ENCODE results near the gene KCNE1. TPM values are rescaled to one million over a fixed set of nuclear protein-coding genes. Genes with fewer than 3 reads are reported as not detected.

Gene KCNE1
- total RNA-seq, 1 experiment from 2014 or later: 0.14 TPM

DNA sequence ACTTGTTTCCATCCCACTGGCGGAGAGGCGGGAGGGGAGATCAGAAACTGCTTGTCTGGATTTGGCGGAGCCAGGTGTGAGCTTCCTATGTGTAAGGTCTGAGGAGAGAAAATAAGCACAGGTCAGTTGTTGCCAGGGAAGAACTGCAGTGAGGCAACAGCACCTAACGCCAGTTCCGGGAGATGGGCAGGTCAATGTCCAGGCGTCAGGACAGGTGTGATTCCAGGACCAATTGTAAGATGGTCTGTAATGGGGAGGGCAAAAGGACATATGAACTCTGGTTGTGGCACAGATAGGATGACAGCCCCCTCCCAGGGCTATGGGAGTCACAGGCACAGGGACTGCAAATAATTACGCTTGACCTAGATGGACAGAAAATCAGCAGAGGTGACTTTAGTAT is 9.6 kb upstream of the KCNE1 start:
- Mint-ChIP-seq H3K27me3 (ENCODE audit: insufficient read depth, unreplicated experiment) (no peaks in the 10 kb centered on the region), H3K4me1 (ENCODE audit: insufficient read depth, unreplicated experiment) (peaks cover 8% of the 10 kb centered on the region), H3K27ac (ENCODE audit: low read depth, unreplicated experiment) (no peak overlapping the region), H3K36me3 (ENCODE audit: insufficient read depth, unreplicated experiment) (peaks cover 16% of the 10 kb centered on the region), H3K4me3 (ENCODE audit: unreplicated experiment) (no peak overlapping the region), H3K9me3 (ENCODE audit: unreplicated experiment) (no peaks in the 10 kb centered on the region)
- CTCF ChIA-PET: interaction anchor here (1.3 kb wide), 1 partner anchor 14 kb away, joined by 3 read pairs; no protein-coding TSS in a partner anchor
- no TSS peak for BruUV-seq (replicated peaks)
- TF ChIP-seq, protein P1, sequence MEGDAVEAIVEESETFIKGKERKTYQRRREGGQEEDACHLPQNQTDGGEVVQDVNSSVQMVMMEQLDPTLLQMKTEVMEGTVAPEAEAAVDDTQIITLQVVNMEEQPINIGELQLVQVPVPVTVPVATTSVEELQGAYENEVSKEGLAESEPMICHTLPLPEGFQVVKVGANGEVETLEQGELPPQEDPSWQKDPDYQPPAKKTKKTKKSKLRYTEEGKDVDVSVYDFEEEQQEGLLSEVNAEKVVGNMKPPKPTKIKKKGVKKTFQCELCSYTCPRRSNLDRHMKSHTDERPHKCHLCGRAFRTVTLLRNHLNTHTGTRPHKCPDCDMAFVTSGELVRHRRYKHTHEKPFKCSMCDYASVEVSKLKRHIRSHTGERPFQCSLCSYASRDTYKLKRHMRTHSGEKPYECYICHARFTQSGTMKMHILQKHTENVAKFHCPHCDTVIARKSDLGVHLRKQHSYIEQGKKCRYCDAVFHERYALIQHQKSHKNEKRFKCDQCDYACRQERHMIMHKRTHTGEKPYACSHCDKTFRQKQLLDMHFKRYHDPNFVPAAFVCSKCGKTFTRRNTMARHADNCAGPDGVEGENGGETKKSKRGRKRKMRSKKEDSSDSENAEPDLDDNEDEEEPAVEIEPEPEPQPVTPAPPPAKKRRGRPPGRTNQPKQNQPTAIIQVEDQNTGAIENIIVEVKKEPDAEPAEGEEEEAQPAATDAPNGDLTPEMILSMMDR (IDR thresholded peaks at IDR 0.05; ENCODE audit: unreplicated experiment): no peak
- intact Hi-C loops (cut with micrococcal nuclease): no loop called here
- POLR2A ChIA-PET: no interaction called here
- no peak for DNase-seq (ENCODE audit: unreplicated experiment)

DNA sequence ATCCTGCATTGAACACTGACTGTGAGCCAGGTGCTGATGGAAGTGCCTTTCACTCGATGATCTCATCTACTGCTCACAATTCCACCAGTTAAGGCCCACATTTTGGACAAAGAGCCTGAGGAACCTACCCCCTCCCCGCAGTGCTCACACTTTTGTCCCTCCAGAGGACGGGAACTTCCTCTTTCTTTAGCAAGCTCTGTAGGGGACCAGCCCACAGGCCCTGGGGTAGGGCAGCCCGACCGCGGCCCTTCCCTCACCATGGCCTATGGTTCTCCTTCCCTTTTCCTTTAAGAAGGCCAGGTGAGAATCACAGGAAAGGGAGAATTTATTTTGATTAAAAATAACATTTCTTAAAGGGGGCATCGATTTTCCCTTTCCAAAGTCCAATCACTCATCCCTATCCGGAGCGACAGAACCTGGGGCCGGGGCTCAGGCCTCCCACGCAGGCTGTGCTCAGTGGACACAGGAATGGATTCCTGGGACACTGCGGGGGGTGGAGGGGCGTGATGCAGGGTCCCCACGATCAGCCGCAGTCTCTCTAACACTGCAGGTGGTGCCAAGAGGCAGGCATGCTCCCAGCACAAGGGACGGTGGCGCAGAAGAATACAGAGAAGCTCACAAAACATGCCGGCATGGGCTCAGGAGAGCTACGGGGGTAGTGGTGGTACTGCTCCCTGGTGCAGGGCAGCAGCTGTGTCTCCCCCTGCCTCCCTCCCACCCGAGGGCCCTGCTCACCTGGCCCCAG is 8.9 kb upstream of the KCNE1 start:
- H3K36me3 Mint-ChIP-seq (ENCODE audit: insufficient read depth, unreplicated experiment): peaks cover 16% of the 10 kb centered on the region

DNA sequence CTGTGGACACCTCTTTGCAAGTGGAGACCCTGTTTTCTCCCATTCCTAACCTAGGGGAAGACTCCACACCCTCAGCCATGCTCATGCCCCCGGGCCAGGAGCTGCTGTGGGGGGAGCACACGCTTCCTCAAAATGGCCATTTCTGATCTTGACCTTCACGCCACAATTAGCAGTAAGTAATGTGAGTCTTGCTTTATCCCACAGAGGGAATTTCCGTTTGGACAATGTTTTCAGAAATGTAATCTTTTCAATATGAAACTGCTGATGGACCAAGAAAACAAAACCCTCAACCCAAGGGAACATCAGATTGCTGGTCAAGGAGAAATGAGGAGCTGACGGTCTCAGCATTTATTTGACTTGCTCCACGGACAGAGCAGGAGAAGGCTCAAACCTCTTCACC is 8.3 kb upstream of the KCNE1 start:
- H3K4me3 Mint-ChIP-seq (ENCODE audit: unreplicated experiment): no peak overlapping the region
- no TSS peak for BruUV-seq (replicated peaks)
- ChIA-PET POLR2A (no interaction called here), CTCF (no interaction called here)
- intact Hi-C loops (cut with micrococcal nuclease): no loop called here
- H3K27ac Mint-ChIP-seq (ENCODE audit: low read depth, unreplicated experiment): no peak overlapping the region
- no peak for DNase-seq (ENCODE audit: unreplicated experiment)
- peaks cover 8% of the 10 kb centered on the region for H3K4me1 Mint-ChIP-seq (ENCODE audit: insufficient read depth, unreplicated experiment)
- no peaks in the 10 kb centered on the region for H3K9me3 Mint-ChIP-seq (ENCODE audit: unreplicated experiment)
- H3K27me3 Mint-ChIP-seq (ENCODE audit: insufficient read depth, unreplicated experiment): no peaks in the 10 kb centered on the region
- peaks cover 16% of the 10 kb centered on the region for H3K36me3 Mint-ChIP-seq (ENCODE audit: insufficient read depth, unreplicated experiment)
- TF ChIP-seq, protein P1 (IDR thresholded peaks at IDR 0.05; ENCODE audit: unreplicated experiment): no peak

More for the DNA sequence above, 8.9 kb upstream of the KCNE1 start:
- TF ChIP-seq, protein P1 (IDR thresholded peaks at IDR 0.05; ENCODE audit: unreplicated experiment): no peak
- CTCF ChIA-PET: interaction anchor here (1.3 kb wide), 1 partner anchor 13 kb away, joined by 3 read pairs; no protein-coding TSS in a partner anchor
- DNase-seq (ENCODE audit: unreplicated experiment): no peak
- Mint-ChIP-seq H3K9me3 (ENCODE audit: unreplicated experiment) (no peaks in the 10 kb centered on the region), H3K27me3 (ENCODE audit: insufficient read depth, unreplicated experiment) (no peaks in the 10 kb centered on the region), H3K4me1 (ENCODE audit: insufficient read depth, unreplicated experiment) (peaks cover 8% of the 10 kb centered on the region), H3K27ac (ENCODE audit: low read depth, unreplicated experiment) (no peak overlapping the region), H3K4me3 (ENCODE audit: unreplicated experiment) (no peak overlapping the region)
- POLR2A ChIA-PET: no interaction called here
- no TSS peak for BruUV-seq (replicated peaks)
- intact Hi-C loops (cut with micrococcal nuclease): no loop called here

DNA sequence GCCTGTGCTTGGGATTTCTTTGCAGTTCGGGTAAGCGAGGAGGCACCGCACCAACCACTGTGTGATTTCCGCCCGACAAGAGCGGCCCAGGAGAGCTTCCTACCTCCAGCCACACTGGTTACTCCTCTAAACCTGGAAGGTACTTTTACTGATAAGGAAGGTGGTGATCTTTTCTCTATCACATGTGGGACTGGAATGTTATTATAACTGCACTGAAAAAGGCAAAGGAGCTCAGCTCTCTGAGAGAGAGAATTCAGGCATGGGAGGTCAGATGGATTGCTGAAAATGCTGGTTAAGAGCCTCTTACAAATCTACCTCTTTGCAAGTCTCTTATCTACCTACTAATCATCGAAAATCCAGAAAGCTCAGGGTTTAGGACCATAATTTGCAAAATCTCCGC is 7.7 kb upstream of the KCNE1 start:
- peaks cover 16% of the 10 kb centered on the region for H3K36me3 Mint-ChIP-seq (ENCODE audit: insufficient read depth, unreplicated experiment)
- no peak overlapping the region for H3K27ac Mint-ChIP-seq (ENCODE audit: low read depth, unreplicated experiment)
- TF ChIP-seq, protein P1 (IDR thresholded peaks at IDR 0.05; ENCODE audit: unreplicated experiment): no peak
- POLR2A ChIA-PET: no interaction called here
- intact Hi-C loops (cut with micrococcal nuclease): no loop called here
- peaks cover 2% of the 10 kb centered on the region for H3K4me1 Mint-ChIP-seq (ENCODE audit: insufficient read depth, unreplicated experiment)
- CTCF ChIA-PET: no interaction called here
- H3K4me3 Mint-ChIP-seq (ENCODE audit: unreplicated experiment): no peak overlapping the region
- no peaks in the 10 kb centered on the region for H3K9me3 Mint-ChIP-seq (ENCODE audit: unreplicated experiment)
- no peaks in the 10 kb centered on the region for H3K27me3 Mint-ChIP-seq (ENCODE audit: insufficient read depth, unreplicated experiment)
- DNase-seq (ENCODE audit: unreplicated experiment): no peak
- no TSS peak for BruUV-seq (replicated peaks)
